Peyer's patch (tissue), 4 donors: ENCODE data around the gene RNASE7. TPM values are rescaled to one million over a fixed set of nuclear protein-coding genes. Genes with fewer than 3 reads are reported as not detected.

ENCODE experiments used
- DNase-seq, 3 donors: peaks; one replicate each; pipeline ENCODE4 v3.0.0-alpha.2; 2017 to 2019
- H3K27ac ChIP-seq, 4 donors: fragments of 200-600 bp; sonication (generic); one replicate each; pipeline ENCODE4 v1.5.1; 2016 to 2019
- H3K27me3 ChIP-seq, 2 donors: fragments of 200-600 bp; sonication (generic); one replicate each; pipeline ENCODE4 v1.5.1; 2019
- H3K36me3 ChIP-seq, 3 donors: fragments of 200-600 bp; sonication (generic); one replicate each; pipeline ENCODE4 v1.5.1; 2016 to 2019
- H3K4me1 ChIP-seq, 4 donors: fragments of 200-600 bp; sonication (generic); one replicate each; pipeline ENCODE4 v1.5.1; 2016 to 2019
- H3K4me3 ChIP-seq, 4 donors: fragments of 200-600 bp; sonication (generic); 1 replicate in 3 of 4; 2 replicates in 1 of 4; pipeline ENCODE4 v1.5.1; 2016 to 2019; ENCODE audit warnings: mild to moderate bottlenecking in 1 of 4
- H3K9me3 ChIP-seq, 4 donors: fragments of 200-600 bp; sonication (generic); one replicate each; pipeline ENCODE4 v1.5.1; 2016 to 2019; ENCODE audit warnings: mild to moderate bottlenecking in 1 of 4
- POLR2A ChIP-seq, 2 donors: fragments of 450-650 bp; IDR thresholded peaks; one replicate each; pipeline ENCODE4 v1.5.1; 2017; ENCODE audit warnings: antibody characterized with exemption in 2 of 2, mild to moderate bottlenecking in 2 of 2, moderate library complexity in 2 of 2
- total RNA-seq, 4 donors: library from RNA; depleted of rRNA; stranded (reverse); fragments of >200 nt; gene quantifications; one replicate each; pipeline ENCODE4 v1.1.0, GENCODE V29; 2016
- TF ChIP-seq, protein P1 (sequence below), 6 experiments: fragments of 450-650 bp in 4 of 6; fragments of 200-600 bp in 2 of 6; sonication (generic) in 1 of 6; IDR thresholded peaks; one replicate each; pipeline ENCODE4 v1.5.1; 2017 to 2019; ENCODE audit warnings: antibody characterized with exemption in 6 of 6, mild to moderate bottlenecking in 3 of 6, moderate library complexity in 1 of 6

RNASE7 gene
- total RNA-seq, 4 donors from 2014 or later = not detected

DNA sequence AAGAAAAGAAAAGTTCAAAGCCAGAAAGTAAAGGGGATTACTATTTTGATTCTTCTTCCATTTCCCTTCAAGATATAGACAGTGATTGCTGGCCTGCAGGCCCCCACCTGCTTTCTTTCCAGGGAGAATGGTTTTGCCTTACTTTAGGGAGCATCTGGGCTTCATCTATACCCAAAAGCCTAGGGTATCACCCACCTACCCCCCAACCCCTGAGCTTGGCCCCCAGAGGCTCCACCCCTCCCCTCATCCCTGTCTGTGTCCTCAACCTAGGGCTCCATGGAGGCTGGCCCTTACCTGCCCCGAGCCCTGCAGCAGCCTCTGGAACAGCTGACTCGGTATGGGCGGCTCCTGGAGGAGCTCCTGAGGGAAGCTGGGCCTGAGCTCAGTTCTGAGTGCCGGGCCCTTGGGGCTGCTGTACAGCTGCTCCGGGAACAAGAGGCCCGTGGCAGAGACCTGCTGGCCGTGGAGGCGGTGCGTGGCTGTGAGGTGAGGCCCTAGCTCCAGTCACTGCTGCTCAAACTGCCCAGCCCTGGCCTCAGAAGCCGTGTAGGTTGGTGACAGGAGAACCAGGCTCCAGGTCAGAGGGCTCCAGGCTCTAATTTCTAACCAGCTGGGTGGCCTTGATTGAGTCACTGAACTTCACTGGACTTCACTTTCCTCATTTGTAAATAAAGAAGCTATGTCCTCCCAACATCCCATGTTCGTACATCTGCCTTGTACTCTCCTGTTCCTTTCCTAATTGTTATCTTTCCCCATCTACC, 41.6 kb downstream of the RNASE7 start:
- H3K4me3 ChIP-seq = no peak overlapping the region
- no peak for TF ChIP-seq POLR2A (IDR thresholded peaks at IDR 0.05)
- TF ChIP-seq, protein P1, sequence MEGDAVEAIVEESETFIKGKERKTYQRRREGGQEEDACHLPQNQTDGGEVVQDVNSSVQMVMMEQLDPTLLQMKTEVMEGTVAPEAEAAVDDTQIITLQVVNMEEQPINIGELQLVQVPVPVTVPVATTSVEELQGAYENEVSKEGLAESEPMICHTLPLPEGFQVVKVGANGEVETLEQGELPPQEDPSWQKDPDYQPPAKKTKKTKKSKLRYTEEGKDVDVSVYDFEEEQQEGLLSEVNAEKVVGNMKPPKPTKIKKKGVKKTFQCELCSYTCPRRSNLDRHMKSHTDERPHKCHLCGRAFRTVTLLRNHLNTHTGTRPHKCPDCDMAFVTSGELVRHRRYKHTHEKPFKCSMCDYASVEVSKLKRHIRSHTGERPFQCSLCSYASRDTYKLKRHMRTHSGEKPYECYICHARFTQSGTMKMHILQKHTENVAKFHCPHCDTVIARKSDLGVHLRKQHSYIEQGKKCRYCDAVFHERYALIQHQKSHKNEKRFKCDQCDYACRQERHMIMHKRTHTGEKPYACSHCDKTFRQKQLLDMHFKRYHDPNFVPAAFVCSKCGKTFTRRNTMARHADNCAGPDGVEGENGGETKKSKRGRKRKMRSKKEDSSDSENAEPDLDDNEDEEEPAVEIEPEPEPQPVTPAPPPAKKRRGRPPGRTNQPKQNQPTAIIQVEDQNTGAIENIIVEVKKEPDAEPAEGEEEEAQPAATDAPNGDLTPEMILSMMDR (IDR thresholded peaks at IDR 0.05) = no peak
- no peak for DNase-seq
- no peaks in the 10 kb centered on the region for H3K27me3 ChIP-seq
- peaks cover 0 to 63% (median 0%) of the 10 kb centered on the region in 3 donors for H3K36me3 ChIP-seq
- no peaks in the 10 kb centered on the region for H3K9me3 ChIP-seq
- peaks cover 0 to 6% (median 0%) of the 10 kb centered on the region in 4 donors for H3K4me1 ChIP-seq
- no peak overlapping the region for H3K27ac ChIP-seq

GRCh38 chr14:21084396-21084795, 42.2 kb downstream of the RNASE7 start:
- no peak for TF ChIP-seq POLR2A (IDR thresholded peaks at IDR 0.05)
- TF ChIP-seq, protein P1 (IDR thresholded peaks at IDR 0.05) = no peak
- peaks cover 0 to 6% (median 0%) of the 10 kb centered on the region in 4 donors for H3K4me1 ChIP-seq
- no peaks in the 10 kb centered on the region for H3K9me3 ChIP-seq
- H3K36me3 ChIP-seq = peaks cover 0 to 61% (median 0%) of the 10 kb centered on the region in 3 donors
- H3K27ac ChIP-seq = peak overlapping the region in 1 of 4 donors; percentile 2
- no peaks in the 10 kb centered on the region for H3K27me3 ChIP-seq
- no peak overlapping the region for H3K4me3 ChIP-seq
- no peak for DNase-seq

DNA sequence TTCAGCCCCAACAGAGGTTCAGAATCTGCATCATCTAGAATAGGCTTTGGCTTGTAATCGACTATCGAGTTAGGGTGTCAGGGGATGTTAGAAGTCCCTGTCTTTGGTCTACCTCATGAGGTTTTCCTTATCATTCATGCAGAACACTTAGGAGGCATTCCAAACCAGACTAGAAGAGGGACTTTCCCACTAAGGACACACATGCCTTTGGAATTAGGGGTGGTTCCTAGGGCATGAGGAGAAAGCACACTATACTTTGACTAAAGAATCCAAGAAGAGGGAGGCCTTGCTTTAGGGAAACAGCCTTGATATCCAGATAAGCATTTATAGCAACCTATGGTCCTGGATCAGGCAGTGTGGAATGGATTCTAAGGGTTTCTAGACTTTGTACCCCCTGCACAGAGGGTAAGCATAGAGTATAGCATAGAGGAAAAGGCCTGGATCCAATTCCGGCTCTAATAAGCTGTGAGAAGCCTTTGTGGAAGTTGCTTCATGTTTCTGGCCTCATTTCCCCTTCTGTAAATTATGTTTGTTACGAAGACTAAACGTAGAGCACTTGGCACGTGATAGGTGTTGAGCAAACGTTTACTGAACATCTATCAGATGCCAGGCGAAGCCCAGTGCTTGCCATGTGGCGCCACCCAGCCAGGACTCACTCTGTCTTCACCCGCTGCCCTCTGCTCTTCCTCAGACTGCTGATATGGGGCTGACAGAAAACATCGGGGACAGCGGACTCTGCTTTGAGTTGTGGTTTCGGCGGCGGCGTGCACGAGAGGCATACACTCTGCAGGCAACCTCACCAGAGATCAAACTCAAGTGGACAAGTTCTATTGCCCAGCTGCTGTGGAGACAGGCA, 43.1 kb downstream of the RNASE7 start:
- peaks cover 0 to 53% (median 0%) of the 10 kb centered on the region in 3 donors for H3K36me3 ChIP-seq
- no peak for DNase-seq
- H3K9me3 ChIP-seq = no peaks in the 10 kb centered on the region
- H3K4me1 ChIP-seq = peaks cover 0 to 10% (median 0%) of the 10 kb centered on the region in 4 donors
- no peaks in the 10 kb centered on the region for H3K27me3 ChIP-seq
- peak overlapping the region in 1 of 4 donors; percentile 2 for H3K27ac ChIP-seq
- no peak overlapping the region for H3K4me3 ChIP-seq
- TF ChIP-seq, protein P1 (IDR thresholded peaks at IDR 0.05) = no peak
- TF ChIP-seq POLR2A (IDR thresholded peaks at IDR 0.05) = no peak

DNA sequence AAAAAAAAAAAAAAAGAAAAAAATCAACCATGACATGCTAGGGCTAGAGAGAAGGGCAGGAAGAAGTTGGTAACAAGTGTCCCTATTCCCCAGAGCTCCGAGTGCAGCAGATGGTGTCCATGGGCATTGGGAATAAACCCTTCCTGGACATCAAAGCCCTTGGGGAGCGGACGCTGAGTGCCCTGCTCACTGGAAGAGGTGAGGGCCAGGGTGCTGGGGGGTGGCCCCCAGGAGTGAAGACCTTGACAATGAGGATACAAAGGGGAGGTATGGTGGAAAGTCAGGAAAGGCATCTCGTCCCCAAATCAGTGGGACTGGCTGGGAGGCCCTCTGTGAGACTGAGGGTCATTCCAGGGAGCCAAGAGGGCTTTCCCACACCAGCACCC, 44.7 kb downstream of the RNASE7 start:
- DNase-seq = no peak
- no peaks in the 10 kb centered on the region for H3K27me3 ChIP-seq
- peak overlapping the region in 2 of 4 donors; percentile 16 to 40 for H3K27ac ChIP-seq
- TF ChIP-seq, protein P1 (IDR thresholded peaks at IDR 0.05) = no peak
- TF ChIP-seq POLR2A (IDR thresholded peaks at IDR 0.05) = no peak
- peaks cover 0 to 13% (median 0%) of the 10 kb centered on the region in 4 donors for H3K4me1 ChIP-seq
- H3K36me3 ChIP-seq = peaks cover 0 to 55% (median 0%) of the 10 kb centered on the region in 3 donors
- no peak overlapping the region for H3K4me3 ChIP-seq
- H3K9me3 ChIP-seq = no peaks in the 10 kb centered on the region

- Histone ChIP-seq H3K9me3 (no peaks in the 10 kb centered on the region), H3K4me3 (no peak overlapping the region), H3K27ac (peak overlapping the region in 2 of 4 donors; percentile 16 to 40), H3K4me1 (peaks cover 0 to 19% (median 0%) of the 10 kb centered on the region in 4 donors), H3K27me3 (no peaks in the 10 kb centered on the region), H3K36me3 (peaks cover 0 to 54% (median 0%) of the 10 kb centered on the region in 3 donors)
- TF ChIP-seq, protein P1 (IDR thresholded peaks at IDR 0.05) = no peak
- TF ChIP-seq POLR2A (IDR thresholded peaks at IDR 0.05) = no peak
- peak in 1 of 3 donors; percentile 68 for DNase-seq
Measured at GRCh38 chr14:21087294-21088091, 45.3 kb downstream of the RNASE7 start.
